ENCODE results near the gene GALNT6. TPM values are rescaled to one million over a fixed set of nuclear protein-coding genes. Genes with fewer than 3 reads are reported as not detected.
A peak's percentile ranks its signal among the peaks of the same experiment; 100 is the strongest.

The GALNT6 gene
- total and polyA plus RNA-seq, 9 of the 15 experiments (the other 6 are each of a cell fraction or from before 2014, with no cell fraction given): 1.5 to 8.6 (median 5.1) TPM

DNA sequence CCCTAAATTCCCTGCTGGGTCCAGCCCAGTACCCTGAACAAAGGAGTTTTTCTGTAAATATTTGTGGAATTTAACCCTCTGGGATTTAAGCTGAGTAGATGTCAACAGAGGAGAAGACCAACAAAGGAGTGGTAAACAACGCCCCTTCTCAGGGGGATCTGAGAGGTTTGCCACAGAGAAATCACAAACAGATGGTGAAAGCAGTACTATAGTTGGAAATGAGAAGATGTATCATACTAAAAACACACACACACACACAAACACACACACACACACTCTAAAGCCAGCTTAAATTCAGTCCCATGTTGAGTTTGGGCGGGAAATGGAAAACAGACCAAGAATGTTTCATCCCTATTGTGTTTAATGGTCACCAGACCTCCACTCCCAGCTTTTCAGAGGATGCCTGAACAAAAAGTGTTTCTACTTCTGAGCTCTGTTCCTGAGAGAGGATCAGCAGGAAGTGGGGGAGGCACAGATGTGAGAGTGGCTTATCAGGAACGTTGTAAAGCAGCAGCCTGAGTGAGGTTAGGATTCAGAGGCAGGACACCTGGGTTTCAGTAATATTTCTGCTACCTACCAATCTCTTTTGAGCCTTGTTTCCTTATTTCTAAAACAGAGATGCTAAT, 70.4 kb downstream of the GALNT6 start (continued):
- TF ChIP-seq, protein P1, sequence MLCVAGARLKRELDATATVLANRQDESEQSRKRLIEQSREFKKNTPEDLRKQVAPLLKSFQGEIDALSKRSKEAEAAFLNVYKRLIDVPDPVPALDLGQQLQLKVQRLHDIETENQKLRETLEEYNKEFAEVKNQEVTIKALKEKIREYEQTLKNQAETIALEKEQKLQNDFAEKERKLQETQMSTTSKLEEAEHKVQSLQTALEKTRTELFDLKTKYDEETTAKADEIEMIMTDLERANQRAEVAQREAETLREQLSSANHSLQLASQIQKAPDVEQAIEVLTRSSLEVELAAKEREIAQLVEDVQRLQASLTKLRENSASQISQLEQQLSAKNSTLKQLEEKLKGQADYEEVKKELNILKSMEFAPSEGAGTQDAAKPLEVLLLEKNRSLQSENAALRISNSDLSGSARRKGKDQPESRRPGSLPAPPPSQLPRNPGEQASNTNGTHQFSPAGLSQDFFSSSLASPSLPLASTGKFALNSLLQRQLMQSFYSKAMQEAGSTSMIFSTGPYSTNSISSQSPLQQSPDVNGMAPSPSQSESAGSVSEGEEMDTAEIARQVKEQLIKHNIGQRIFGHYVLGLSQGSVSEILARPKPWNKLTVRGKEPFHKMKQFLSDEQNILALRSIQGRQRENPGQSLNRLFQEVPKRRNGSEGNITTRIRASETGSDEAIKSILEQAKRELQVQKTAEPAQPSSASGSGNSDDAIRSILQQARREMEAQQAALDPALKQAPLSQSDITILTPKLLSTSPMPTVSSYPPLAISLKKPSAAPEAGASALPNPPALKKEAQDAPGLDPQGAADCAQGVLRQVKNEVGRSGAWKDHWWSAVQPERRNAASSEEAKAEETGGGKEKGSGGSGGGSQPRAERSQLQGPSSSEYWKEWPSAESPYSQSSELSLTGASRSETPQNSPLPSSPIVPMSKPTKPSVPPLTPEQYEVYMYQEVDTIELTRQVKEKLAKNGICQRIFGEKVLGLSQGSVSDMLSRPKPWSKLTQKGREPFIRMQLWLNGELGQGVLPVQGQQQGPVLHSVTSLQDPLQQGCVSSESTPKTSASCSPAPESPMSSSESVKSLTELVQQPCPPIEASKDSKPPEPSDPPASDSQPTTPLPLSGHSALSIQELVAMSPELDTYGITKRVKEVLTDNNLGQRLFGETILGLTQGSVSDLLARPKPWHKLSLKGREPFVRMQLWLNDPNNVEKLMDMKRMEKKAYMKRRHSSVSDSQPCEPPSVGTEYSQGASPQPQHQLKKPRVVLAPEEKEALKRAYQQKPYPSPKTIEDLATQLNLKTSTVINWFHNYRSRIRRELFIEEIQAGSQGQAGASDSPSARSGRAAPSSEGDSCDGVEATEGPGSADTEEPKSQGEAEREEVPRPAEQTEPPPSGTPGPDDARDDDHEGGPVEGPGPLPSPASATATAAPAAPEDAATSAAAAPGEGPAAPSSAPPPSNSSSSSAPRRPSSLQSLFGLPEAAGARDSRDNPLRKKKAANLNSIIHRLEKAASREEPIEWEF (CRISPR knock-in tag; IDR thresholded peaks at IDR 0.05): 0 out of 2 replicates have a peak, but pooled peaks have one; percentile 65
- no peak for TF ChIP-seq IFI16 (CRISPR knock-in tag; IDR thresholded peaks at IDR 0.05)
- peak; percentile 34; the same call in 1 of the 2 replicates for TF ChIP-seq CREM (IDR thresholded peaks at IDR 0.05; ENCODE audit: low read depth)
- peak; percentile 72 for TF ChIP-seq HDAC2 (IDR thresholded peaks at IDR 0.05)
- TF ChIP-seq ZNF282 (CRISPR knock-in tag; IDR thresholded peaks at IDR 0.05): no peak
- no peak for TF ChIP-seq TAF15 (IDR thresholded peaks at IDR 0.05; ENCODE audit: low read depth, low read length)
- peak; percentile 62 for TF ChIP-seq ZEB2 (IDR thresholded peaks at IDR 0.05)
- TF ChIP-seq, protein P2, sequence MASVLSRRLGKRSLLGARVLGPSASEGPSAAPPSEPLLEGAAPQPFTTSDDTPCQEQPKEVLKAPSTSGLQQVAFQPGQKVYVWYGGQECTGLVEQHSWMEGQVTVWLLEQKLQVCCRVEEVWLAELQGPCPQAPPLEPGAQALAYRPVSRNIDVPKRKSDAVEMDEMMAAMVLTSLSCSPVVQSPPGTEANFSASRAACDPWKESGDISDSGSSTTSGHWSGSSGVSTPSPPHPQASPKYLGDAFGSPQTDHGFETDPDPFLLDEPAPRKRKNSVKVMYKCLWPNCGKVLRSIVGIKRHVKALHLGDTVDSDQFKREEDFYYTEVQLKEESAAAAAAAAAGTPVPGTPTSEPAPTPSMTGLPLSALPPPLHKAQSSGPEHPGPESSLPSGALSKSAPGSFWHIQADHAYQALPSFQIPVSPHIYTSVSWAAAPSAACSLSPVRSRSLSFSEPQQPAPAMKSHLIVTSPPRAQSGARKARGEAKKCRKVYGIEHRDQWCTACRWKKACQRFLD (CRISPR knock-in tag; IDR thresholded peaks at IDR 0.05): peak; percentile 35; the same call in 1 of the 2 replicates
- TF ChIP-seq MTA2 (IDR thresholded peaks at IDR 0.05; ENCODE audit: low read depth): peak; percentile 69
- TF ChIP-seq, protein P3, sequence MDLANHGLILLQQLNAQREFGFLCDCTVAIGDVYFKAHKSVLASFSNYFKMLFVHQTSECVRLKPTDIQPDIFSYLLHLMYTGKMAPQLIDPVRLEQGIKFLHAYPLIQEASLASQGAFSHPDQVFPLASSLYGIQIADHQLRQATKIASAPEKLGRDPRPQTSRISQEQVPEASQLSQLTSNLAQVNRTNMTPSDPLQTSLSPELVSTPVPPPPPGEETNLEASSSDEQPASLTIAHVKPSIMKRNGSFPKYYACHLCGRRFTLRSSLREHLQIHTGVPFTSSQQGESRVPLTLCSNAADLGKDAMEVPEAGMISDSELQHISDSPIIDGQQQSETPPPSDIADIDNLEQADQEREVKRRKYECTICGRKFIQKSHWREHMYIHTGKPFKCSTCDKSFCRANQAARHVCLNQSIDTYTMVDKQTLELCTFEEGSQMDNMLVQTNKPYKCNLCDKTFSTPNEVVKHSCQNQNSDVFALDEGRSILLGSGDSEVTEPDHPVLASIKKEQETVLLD (IDR thresholded peaks at IDR 0.05): peak; percentile 71; the same call in 1 of the 2 replicates
- TF ChIP-seq IRF2 (CRISPR knock-in tag; IDR thresholded peaks at IDR 0.05): no peak
- TF ChIP-seq CBFA2T3 (IDR thresholded peaks at IDR 0.05): peak; percentile 91
- TF ChIP-seq, protein P4, sequence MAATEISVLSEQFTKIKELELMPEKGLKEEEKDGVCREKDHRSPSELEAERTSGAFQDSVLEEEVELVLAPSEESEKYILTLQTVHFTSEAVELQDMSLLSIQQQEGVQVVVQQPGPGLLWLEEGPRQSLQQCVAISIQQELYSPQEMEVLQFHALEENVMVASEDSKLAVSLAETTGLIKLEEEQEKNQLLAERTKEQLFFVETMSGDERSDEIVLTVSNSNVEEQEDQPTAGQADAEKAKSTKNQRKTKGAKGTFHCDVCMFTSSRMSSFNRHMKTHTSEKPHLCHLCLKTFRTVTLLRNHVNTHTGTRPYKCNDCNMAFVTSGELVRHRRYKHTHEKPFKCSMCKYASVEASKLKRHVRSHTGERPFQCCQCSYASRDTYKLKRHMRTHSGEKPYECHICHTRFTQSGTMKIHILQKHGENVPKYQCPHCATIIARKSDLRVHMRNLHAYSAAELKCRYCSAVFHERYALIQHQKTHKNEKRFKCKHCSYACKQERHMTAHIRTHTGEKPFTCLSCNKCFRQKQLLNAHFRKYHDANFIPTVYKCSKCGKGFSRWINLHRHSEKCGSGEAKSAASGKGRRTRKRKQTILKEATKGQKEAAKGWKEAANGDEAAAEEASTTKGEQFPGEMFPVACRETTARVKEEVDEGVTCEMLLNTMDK (IDR thresholded peaks at IDR 0.05; ENCODE audit: borderline replicate concordance, insufficient read depth, low read depth, low read length, poor library complexity, severe bottlenecking): no peak
- 0 out of 4 replicates have a peak, but pooled peaks of 1 of the 2 experiments have one; percentile 36 for TF ChIP-seq ARNT (IDR thresholded peaks at IDR 0.05)
- TF ChIP-seq PHF20 (IDR thresholded peaks at IDR 0.05; ENCODE audit: partially characterized antibody): peak; percentile 39
- no peak for TF ChIP-seq HMG20A (CRISPR knock-in tag; conservative IDR thresholded peaks at IDR 0.05)
- no peak for TF ChIP-seq SAFB (IDR thresholded peaks at IDR 0.05; ENCODE audit: borderline replicate concordance, low read depth, low read length)
- no peak for TF ChIP-seq DIDO1 (tag; IDR thresholded peaks at IDR 0.05; ENCODE audit: low read depth)
